Amygdala (tissue), 56 donors: Measurements from ENCODE around the gene SPRY4.
"Not testable (repeated sequence)": the region's sequence is repeated elsewhere in the genome, so short reads cannot be mapped to it uniquely, and the experiment has no call there.

Source experiments
- DNase-seq, 56 donors: peaks; one replicate each; lab custom pipeline; 2025; lab: John Stamatoyannopoulos, UW

SPRY4 gene

GRCh38 chr5:142316051-142316450 is 8.8 kb downstream of the SPRY4 start:
- DNase-seq = no peak

DNA sequence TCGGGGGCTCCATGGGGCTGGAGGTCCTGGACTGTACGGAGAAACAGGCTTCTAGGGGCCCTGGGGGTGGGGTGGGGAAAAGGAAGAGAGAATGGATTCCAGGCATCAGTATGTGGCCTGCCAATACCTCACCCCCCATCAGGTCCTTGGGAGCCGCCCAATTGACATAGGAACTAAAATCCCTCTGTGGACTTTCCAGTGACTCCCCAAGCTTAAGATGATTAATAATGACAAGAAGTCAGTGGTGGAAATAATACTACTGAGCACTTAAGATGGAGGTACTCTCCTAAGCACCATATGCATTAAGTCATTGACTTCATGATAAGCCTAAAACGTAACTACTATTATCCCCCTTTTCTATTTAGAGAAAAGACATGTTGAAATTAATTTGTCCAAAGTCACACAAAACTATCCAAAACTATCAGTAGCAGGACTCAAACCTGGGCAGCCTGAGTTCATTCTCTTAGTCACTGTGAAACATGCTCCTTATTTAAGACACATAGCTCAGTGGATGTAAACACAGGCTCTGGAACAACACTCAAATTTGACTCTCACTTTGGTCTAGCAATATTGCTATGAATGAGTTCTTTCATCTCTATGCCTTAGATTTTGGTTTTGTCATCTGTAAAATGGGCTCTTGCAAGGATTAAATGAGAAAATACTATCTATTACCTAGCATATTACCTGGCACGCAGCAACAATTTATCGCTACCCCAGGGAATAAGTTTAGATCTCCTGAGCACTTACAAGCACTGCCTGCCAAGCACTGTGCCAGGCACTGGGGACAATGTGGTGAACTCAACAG is 9.5 kb downstream of the SPRY4 start:
- no peak for DNase-seq

- no peak for DNase-seq
Measured at GRCh38 chr5:142314606-142315005, 10.2 kb downstream of the SPRY4 start.

GRCh38 chr5:142314109-142314508 is 10.7 kb downstream of the SPRY4 start:
- no peak for DNase-seq

DNA sequence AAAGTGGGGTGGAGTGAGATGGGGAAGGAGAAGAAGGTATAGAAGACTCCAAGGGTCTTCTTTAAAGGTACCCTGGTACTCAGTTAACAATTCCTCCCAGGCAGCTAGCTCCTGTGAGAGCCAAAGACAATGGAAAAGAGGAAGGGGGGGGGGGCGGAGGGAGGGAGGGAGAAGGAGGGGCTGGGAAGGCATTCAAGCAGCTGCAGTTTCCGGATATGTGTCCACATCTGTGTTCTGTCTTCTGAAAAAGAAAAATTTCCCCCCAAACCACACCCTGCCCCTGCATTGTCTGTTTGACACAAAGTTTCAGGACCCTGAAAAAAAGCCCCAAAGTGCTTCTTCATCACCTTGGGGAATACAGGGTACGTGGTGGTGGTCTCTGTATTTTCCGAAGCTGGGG is 11.1 kb downstream of the SPRY4 start:
- DNase-seq = no peak

- no peak for DNase-seq
Measured at GRCh38 chr5:142313275-142313674, 11.5 kb downstream of the SPRY4 start.

- no peak for DNase-seq
Measured at GRCh38 chr5:142312399-142312798, 12.4 kb downstream of the SPRY4 start.

GRCh38 chr5:142311725-142312124 is 13.1 kb downstream of the SPRY4 start:
- DNase-seq = no peak

GRCh38 chr5:142310803-142311202 is 14.0 kb downstream of the SPRY4 start:
- DNase-seq = no peak

GRCh38 chr5:142309747-142310318 is 15.0 kb downstream of the SPRY4 start:
- no peak for DNase-seq

- DNase-seq = no peak
Measured at GRCh38 chr5:142308358-142308757, 16.5 kb downstream of the SPRY4 start.

- DNase-seq = no peak
Measured at GRCh38 chr5:142307146-142307890, 17.5 kb downstream of the SPRY4 start.

DNA sequence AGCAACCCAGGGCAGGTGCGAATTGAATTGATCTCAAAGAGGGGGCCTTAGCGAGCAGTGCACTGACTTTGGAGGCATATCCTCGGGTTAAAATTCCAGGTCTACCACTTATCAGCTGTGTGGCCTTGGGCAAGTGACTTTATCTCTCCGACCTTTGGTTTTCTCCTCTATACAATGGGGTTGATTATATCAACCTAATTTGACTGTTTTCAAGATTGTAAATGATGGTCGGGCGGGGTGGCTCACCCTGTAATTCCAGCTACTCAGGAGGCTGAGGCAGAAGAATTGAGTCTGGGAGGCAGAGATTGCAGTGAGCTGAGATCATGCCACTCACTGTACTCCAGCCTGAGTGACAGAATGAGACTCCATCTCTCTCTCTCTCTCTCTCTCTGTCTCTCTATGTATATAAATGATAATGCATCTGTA is 18.7 kb downstream of the SPRY4 start:
- DNase-seq = no peak

DNA sequence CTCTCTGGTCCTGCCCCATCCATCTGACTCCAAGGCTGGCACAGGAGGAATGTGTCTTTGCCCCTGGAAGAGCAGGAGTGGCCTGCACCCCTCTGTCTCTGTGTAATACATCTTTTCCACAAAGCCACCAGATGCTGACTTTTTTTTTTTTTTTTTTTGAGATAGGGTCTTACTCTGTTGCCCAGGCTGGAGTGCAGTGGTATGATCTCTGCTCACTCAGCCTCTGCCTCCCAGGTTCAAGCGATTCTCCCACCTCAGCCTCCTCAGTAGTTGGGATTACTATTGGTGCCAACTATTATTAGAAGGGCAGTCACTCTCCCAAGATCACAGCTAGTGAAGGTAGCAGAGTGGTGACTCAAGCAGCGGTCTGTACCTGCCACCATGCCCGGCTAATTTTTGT is 19.6 kb downstream of the SPRY4 start:
- DNase-seq = no peak

- no peak for DNase-seq
Measured at GRCh38 chr5:142304013-142304701, 20.7 kb downstream of the SPRY4 start.

DNA sequence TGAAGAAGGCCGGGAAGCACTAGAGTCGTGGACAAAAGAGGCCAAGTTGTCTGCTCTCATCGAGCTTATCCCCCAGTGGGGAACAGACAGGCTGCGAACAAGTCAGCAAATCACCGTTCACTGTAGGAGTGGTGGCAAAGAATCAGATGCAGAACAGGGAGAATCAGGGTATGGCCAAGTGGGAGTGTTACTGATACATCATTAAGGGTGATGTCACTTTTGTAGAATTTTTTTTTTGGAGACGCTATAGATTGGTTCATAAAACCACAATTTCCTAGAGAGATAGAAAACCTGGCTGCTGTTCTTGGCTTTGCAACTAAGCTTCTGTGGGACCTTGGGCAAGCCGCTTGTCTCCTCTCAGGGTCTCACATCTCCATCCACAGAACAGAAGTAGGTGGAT is 21.3 kb downstream of the SPRY4 start:
- DNase-seq = no peak

DNA sequence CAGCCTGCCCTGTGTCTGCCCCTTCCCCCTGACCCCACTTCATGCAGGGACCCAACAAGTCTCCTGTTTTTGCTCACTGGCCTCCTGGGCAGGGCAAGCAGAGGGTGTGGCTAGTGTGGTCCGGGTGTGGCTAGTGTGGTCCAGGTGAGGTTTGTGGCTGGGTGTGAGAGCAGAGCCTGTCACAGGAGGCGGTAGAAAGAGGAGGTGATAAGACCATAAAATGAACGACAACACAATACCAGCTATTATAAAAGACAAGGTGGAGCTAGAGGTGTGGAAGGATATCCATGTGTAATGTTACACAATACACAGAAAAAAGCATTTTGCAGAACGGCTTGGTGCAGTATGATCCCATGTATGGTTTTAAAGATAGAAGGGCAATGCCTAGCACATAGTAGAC is 23.3 kb downstream of the SPRY4 start:
- no peak for DNase-seq

- DNase-seq = no peak
Measured at GRCh38 chr5:142300677-142301076, 24.1 kb downstream of the SPRY4 start.

GRCh38 chr5:142298789-142299188 is 26.0 kb downstream of the SPRY4 start:
- DNase-seq = no peak

DNA sequence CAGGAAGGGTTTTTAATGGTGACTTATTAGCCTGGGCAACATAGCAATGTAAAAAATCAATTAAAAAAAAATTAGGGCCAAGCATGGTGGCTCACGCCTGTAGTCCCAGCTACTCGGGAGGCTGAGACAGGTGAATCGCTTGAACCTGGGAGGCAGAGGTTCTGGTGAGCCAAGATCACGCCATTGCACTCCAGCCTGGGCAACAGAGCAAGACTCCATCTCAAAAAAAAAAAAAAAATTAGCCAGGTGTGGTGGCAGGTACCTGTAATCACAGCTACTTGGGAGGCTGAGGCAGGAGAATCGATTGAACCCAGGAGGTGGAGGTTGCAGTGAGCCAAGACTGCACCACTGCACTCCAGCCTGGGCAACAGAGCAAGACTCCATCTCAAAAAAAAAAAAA is 27.0 kb downstream of the SPRY4 start:
- not testable (repeated sequence) for DNase-seq

- DNase-seq = no peak
Measured at GRCh38 chr5:142296914-142297417, 27.9 kb downstream of the SPRY4 start.
